A673 (cell line): ENCODE measurements around the gene CENPL. TPM values are rescaled to one million over a fixed set of nuclear protein-coding genes. Genes with fewer than 3 reads are reported as not detected.

Source experiments
- BruUV-seq: library from RNA; stranded (reverse); fragments of 400-500 nt; replicated peaks from 2 replicates; lab custom pipeline; 2021; lab: Mats Ljungman, UMichigan
- CTCF ChIA-PET: fragments of 300-600 bp; sonication (Branson Sonifier 250); formaldehyde crosslinking; loops from one replicate; lab custom pipeline; 2022; ENCODE audit warnings: antibody characterized with exemption; lab: Charles Lee
- POLR2A ChIA-PET: fragments of 300-600 bp; sonication (Branson Sonifier 250); formaldehyde crosslinking; loops from one replicate; lab custom pipeline; 2022; ENCODE audit warnings: antibody characterized with exemption; ENCODE audit not compliant: low non-redundant PET; lab: Charles Lee
- DNase-seq: peaks from one replicate; pipeline ENCODE4 v3.0.0-alpha.2; 2015; ENCODE audit warnings: low spot score
- H3K27ac ChIP-seq: fragments of 200-600 bp; sonication (generic); 2 replicates; pipeline ENCODE4 v1.5.1; 2016; ENCODE audit warnings: mixed run types, low read depth, mild to moderate bottlenecking, mixed read lengths, antibody characterized with exemption, low read length; ENCODE audit not compliant: poor library complexity, severe bottlenecking
- H3K27me3 ChIP-seq: fragments of 200-600 bp; sonication (generic); replicated peaks from 2 replicates; pipeline ENCODE4 v1.6.1; 2017; ENCODE audit warnings: mixed run types, low read depth, mild to moderate bottlenecking, mixed read lengths, antibody characterized with exemption, low read length; ENCODE audit not compliant: insufficient read depth, poor library complexity
- H3K36me3 ChIP-seq: fragments of 200-600 bp; sonication (generic); 2 replicates; pipeline ENCODE4 v1.6.1; 2016; ENCODE audit warnings: mixed run types, mild to moderate bottlenecking, mixed read lengths, antibody characterized with exemption, low read length; ENCODE audit not compliant: insufficient read depth, poor library complexity, severe bottlenecking
- H3K4me1 ChIP-seq: fragments of 200-600 bp; sonication (generic); 2 replicates; pipeline ENCODE4 v1.6.1; 2017; ENCODE audit warnings: mixed run types, mild to moderate bottlenecking, mixed read lengths, antibody characterized with exemption, low read length; ENCODE audit not compliant: insufficient read depth, poor library complexity, severe bottlenecking
- H3K4me3 ChIP-seq: fragments of 200-600 bp; sonication (generic); 2 replicates; pipeline ENCODE4 v1.5.1; 2016; ENCODE audit warnings: low read depth, mixed run types, mild to moderate bottlenecking, mixed read lengths, low read length; ENCODE audit not compliant: poor library complexity, severe bottlenecking
- H3K9me3 ChIP-seq: fragments of 200-600 bp; sonication (generic); 2 replicates; pipeline ENCODE4 v1.6.1; 2016; ENCODE audit warnings: mixed run types, low read depth, mild to moderate bottlenecking, mixed read lengths, antibody characterized with exemption, low read length; ENCODE audit not compliant: poor library complexity, severe bottlenecking
- EZH2 ChIP-seq: fragments of 200-600 bp; sonication (generic); IDR thresholded peaks from 2 replicates; pipeline ENCODE4 v1.6.1; 2017; ENCODE audit warnings: borderline replicate concordance, low read depth, mild to moderate bottlenecking, mixed read lengths, antibody characterized with exemption, low read length; ENCODE audit not compliant: poor library complexity, severe bottlenecking
- intact Hi-C: fragments of 100-400 bp; cut with micrococcal nuclease; formaldehyde crosslinking; loops from one replicate; pipeline ENCODE4 v1.10.0; 2022; ENCODE audit not compliant: unreplicated experiment
- total RNA-seq: library from RNA; stranded (reverse); gene quantifications from 2 replicates; pipeline ENCODE4 v1.2.3, GENCODE V29; 2021
- TF ChIP-seq, protein P1 (sequence below): fragments of 300-800, 200-600 bp; sonication (generic); conservative IDR thresholded peaks from 2 replicates; pipeline ENCODE4 v1.5.1; 2017; ENCODE audit warnings: low read depth, mild to moderate bottlenecking, antibody characterized with exemption, low read length, moderate library complexity, mixed read lengths

The CENPL gene
- total RNA-seq, 1 experiment from 2014 or later = 34.3 TPM

DNA sequence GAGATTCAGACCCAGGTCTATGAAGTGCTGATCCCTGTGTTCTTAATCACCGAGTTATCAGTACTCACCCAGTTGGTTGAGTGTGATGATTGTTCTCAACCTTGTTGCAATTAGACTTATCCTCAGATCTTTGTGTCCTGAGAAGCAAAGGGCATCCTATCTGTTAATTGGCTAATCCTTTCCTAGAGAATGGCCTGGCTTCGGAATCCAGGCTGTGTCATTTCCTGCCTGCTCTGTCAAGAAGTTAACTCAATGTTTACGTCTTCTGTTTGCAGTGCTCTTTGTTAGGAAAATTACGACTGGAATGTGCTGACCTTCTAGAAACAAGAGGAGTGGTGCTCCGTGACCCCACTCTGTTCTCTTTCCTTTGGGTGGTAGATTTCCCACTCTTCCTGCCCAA, 28.4 kb upstream of the CENPL start:
- intact Hi-C loops = no loop called here

DNA sequence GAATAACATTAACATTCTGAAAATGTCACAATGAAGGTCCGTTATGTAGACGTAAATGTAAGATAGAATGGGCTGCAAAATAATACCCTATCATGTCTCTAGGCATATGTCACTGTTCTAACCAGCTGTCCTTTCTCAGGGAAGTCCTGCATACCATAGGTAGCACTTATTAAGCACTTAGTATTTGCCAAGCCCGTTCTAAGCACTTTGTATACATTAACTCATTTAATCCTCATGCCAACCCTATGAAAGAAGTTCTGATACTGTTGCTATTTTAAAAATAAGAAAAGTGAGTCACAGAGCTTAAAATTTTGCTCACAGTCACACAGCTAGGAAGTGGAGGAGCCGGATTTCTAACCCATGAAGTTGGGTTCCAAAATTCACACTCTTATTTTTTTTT, 27.4 kb upstream of the CENPL start:
- TF ChIP-seq, protein P1, sequence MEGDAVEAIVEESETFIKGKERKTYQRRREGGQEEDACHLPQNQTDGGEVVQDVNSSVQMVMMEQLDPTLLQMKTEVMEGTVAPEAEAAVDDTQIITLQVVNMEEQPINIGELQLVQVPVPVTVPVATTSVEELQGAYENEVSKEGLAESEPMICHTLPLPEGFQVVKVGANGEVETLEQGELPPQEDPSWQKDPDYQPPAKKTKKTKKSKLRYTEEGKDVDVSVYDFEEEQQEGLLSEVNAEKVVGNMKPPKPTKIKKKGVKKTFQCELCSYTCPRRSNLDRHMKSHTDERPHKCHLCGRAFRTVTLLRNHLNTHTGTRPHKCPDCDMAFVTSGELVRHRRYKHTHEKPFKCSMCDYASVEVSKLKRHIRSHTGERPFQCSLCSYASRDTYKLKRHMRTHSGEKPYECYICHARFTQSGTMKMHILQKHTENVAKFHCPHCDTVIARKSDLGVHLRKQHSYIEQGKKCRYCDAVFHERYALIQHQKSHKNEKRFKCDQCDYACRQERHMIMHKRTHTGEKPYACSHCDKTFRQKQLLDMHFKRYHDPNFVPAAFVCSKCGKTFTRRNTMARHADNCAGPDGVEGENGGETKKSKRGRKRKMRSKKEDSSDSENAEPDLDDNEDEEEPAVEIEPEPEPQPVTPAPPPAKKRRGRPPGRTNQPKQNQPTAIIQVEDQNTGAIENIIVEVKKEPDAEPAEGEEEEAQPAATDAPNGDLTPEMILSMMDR = no peak
- TF ChIP-seq EZH2 = no peak
- CTCF ChIA-PET = no interaction called here
- intact Hi-C loops = no loop called here
- POLR2A ChIA-PET = no interaction called here
- H3K9me3 ChIP-seq = no peaks in the 10 kb centered on the region
- H3K4me3 ChIP-seq = no peak overlapping the region
- H3K36me3 ChIP-seq = peaks cover 36% of the 10 kb centered on the region
- no peaks in the 10 kb centered on the region for H3K27me3 ChIP-seq
- no peak for DNase-seq
- no TSS peak for BruUV-seq
- no peaks in the 10 kb centered on the region for H3K4me1 ChIP-seq
- H3K27ac ChIP-seq = no peak overlapping the region

More for the DNA sequence above, 28.4 kb upstream of the CENPL start:
- H3K27me3 ChIP-seq = no peaks in the 10 kb centered on the region
- TF ChIP-seq, protein P1 = no peak
- TF ChIP-seq EZH2 = no peak
- POLR2A ChIA-PET = no interaction called here
- peak; percentile 50 for DNase-seq
- peaks cover 44% of the 10 kb centered on the region for H3K36me3 ChIP-seq
- no peaks in the 10 kb centered on the region for H3K9me3 ChIP-seq
- no TSS peak for BruUV-seq
- H3K27ac ChIP-seq = peak overlapping the region; percentile 24
- H3K4me1 ChIP-seq = no peaks in the 10 kb centered on the region
- no peak overlapping the region for H3K4me3 ChIP-seq
- CTCF ChIA-PET = no interaction called here

GRCh38 chr1:173832748-173833147, 8.1 kb upstream of the CENPL start:
- H3K36me3 ChIP-seq = peaks cover 45% of the 10 kb centered on the region
- no peaks in the 10 kb centered on the region for H3K27me3 ChIP-seq
- H3K9me3 ChIP-seq = no peaks in the 10 kb centered on the region
- ChIA-PET POLR2A (no interaction called here), CTCF (no interaction called here)
- no peak for DNase-seq
- peaks cover 14% of the 10 kb centered on the region for H3K4me1 ChIP-seq
- H3K27ac ChIP-seq = no peak overlapping the region
- no peak for TF ChIP-seq EZH2
- TF ChIP-seq, protein P1 = no peak
- BruUV-seq = no TSS peak
- intact Hi-C loops = no loop called here
- no peak overlapping the region for H3K4me3 ChIP-seq
